CD4-positive, alpha-beta T cell (primary cell): ENCODE measurements around the gene PLA2G4B. TPM values are rescaled to one million over a fixed set of nuclear protein-coding genes. Genes with fewer than 3 reads are reported as not detected.

Source experiments
- ATAC-seq: fragments of 200-7000 bp; cut with Tn5 transposase; one replicate; pipeline ENCODE4 v1.10.0; 2022; ENCODE audit warnings: mild to moderate bottlenecking; ENCODE audit not compliant: poor library complexity
- CTCF ChIA-PET: fragments of 350-600 bp; sonication (Branson Sonifier 250); formaldehyde crosslinking; loops from one replicate; lab custom pipeline; 2021; ENCODE audit warnings: antibody characterized with exemption, inconsistent platforms; lab: Charles Lee
- POLR2A ChIA-PET: fragments of 350-600 bp; sonication (Branson Sonifier 250); formaldehyde crosslinking; loops from one replicate; lab custom pipeline; 2021; ENCODE audit warnings: antibody characterized with exemption, inconsistent platforms; lab: Charles Lee
- DNase-seq, 14 experiments: peaks; one replicate each; pipeline ENCODE4 v3.0.0-alpha.2; 2013 to 2020; ENCODE audit warnings: mixed read lengths in 2 of 14
- H3K27ac ChIP-seq, 2 donors: one replicate each; pipeline versions ENCODE4 v1.5.1 to v1.7.0; 2013; ENCODE audit warnings: low read length in 2 of 2, low read depth in 1 of 2, mild to moderate bottlenecking in 1 of 2
- H3K27me3 ChIP-seq, 2 experiments: 1 replicate in 1 of 2; 2 replicates in 1 of 2; pipeline versions ENCODE4 v1.6.1 to v1.7.0; 2013; ENCODE audit warnings: low read length in 2 of 2, control low read depth in 1 of 2, mild to moderate bottlenecking in 1 of 2, moderate library complexity in 1 of 2; ENCODE audit not compliant: insufficient read depth in 2 of 2, control insufficient read depth in 1 of 2
- H3K36me3 ChIP-seq: one replicate; pipeline ENCODE4 v1.6.1; 2013; ENCODE audit warnings: low read length, control low read depth; ENCODE audit not compliant: insufficient read depth
- H3K4me1 ChIP-seq: one replicate; pipeline ENCODE4 v1.6.1; 2013; ENCODE audit warnings: low read length, control low read depth; ENCODE audit not compliant: insufficient read depth
- H3K4me3 ChIP-seq: one replicate; pipeline ENCODE4 v1.5.1; 2013; ENCODE audit warnings: mild to moderate bottlenecking, low read length, moderate library complexity
- H3K9me3 ChIP-seq, 2 experiments: 1 replicate in 1 of 2; 2 replicates in 1 of 2; pipeline versions ENCODE4 v1.6.1 to v1.7.0; 2013; ENCODE audit warnings: low read length in 2 of 2, mild to moderate bottlenecking in 2 of 2, control low read depth in 1 of 2, moderate library complexity in 1 of 2; ENCODE audit not compliant: control insufficient read depth in 1 of 2, insufficient read depth in 1 of 2
- H3K27ac Mint-ChIP-seq: one replicate; pipeline ENCODE4 v1.8.0; 2020; ENCODE audit warnings: mixed read lengths
- H3K27me3 Mint-ChIP-seq: one replicate; pipeline ENCODE4 v1.8.0; 2021; ENCODE audit warnings: mixed read lengths
- H3K36me3 Mint-ChIP-seq: one replicate; pipeline ENCODE4 v1.8.0; 2021; ENCODE audit warnings: low read depth, mixed read lengths
- H3K4me1 Mint-ChIP-seq: one replicate; pipeline ENCODE4 v1.8.0; 2021; ENCODE audit warnings: low read depth, mixed read lengths
- H3K4me3 Mint-ChIP-seq: one replicate; pipeline ENCODE4 v1.8.0; 2020; ENCODE audit warnings: mild to moderate bottlenecking, mixed read lengths
- H3K9me3 Mint-ChIP-seq: one replicate; pipeline ENCODE4 v1.8.0; 2020; ENCODE audit warnings: mixed read lengths
- CTCF ChIP-seq: fragments of 200-600 bp; IDR thresholded peaks from one replicate; pipeline ENCODE4 v1.8.0; 2022; ENCODE audit warnings: antibody characterized with exemption, mild to moderate bottlenecking
- intact Hi-C, 2 experiments: fragments of 100-400 bp; cut with DNase I in 1 of 2; cut with micrococcal nuclease in 1 of 2; formaldehyde crosslinking; loops; one replicate each; pipeline versions ENCODE4 v1.15.1 to v1.9.0; 2023 to 2025; cut with DNase I, micrococcal nuclease
- total RNA-seq, 174 experiments: library from RNA in 2 of 174; stranded (reverse) in 2 of 174; gene quantifications; one replicate each; pipeline ENCODE4 v1.2.3 and lab custom pipeline; 2021 to 2026

Gene PLA2G4B
- total RNA-seq, 2 experiments from 2014 or later = 33.7 to 34.6 TPM

- peak overlapping the region; percentile 75 for H3K27ac Mint-ChIP-seq
- POLR2A ChIA-PET = interaction anchor here (0.7 kb wide), 1 partner anchor 18 kb away, joined by 3 read pairs; no protein-coding TSS in a partner anchor
- TF ChIP-seq CTCF = no peak
- H3K27me3 Mint-ChIP-seq = peaks cover 4% of the 10 kb centered on the region
- no peak for ATAC-seq
- peaks cover 36% of the 10 kb centered on the region for H3K4me1 Mint-ChIP-seq
- no peaks in the 10 kb centered on the region for H3K36me3 Mint-ChIP-seq
- peaks cover 0 to 6% of the 10 kb centered on the region in 2 experiments for H3K9me3 ChIP-seq
- H3K27ac ChIP-seq = no peak overlapping the region
- H3K4me3 ChIP-seq = no peak overlapping the region
- CTCF ChIA-PET = no interaction called here
- H3K36me3 ChIP-seq = no peaks in the 10 kb centered on the region
- H3K4me3 Mint-ChIP-seq = no peak overlapping the region
- H3K27me3 ChIP-seq = no peaks in the 10 kb centered on the region
- H3K9me3 Mint-ChIP-seq = no peaks in the 10 kb centered on the region
- intact Hi-C loops = no loop called here
- DNase-seq = peak in 2 of 14 experiments; percentile 21 to 52
- peaks cover 46% of the 10 kb centered on the region for H3K4me1 ChIP-seq
Measured at GRCh38 chr15:41888662-41889253, 50.1 kb downstream of the PLA2G4B start.

GRCh38 chr15:41890050-41890690 is 51.5 kb downstream of the PLA2G4B start:
- intact Hi-C loops = no loop called here
- POLR2A ChIA-PET = no interaction called here
- H3K9me3 ChIP-seq = peaks cover 0 to 6% of the 10 kb centered on the region in 2 experiments
- H3K27me3 ChIP-seq = no peaks in the 10 kb centered on the region
- no peak for TF ChIP-seq CTCF
- Mint-ChIP-seq H3K36me3 (peaks cover 5% of the 10 kb centered on the region), H3K4me3 (no peak overlapping the region), H3K9me3 (no peaks in the 10 kb centered on the region), H3K27me3 (no peaks in the 10 kb centered on the region), H3K27ac (peak overlapping the region; percentile 75), H3K4me1 (peaks cover 49% of the 10 kb centered on the region)
- DNase-seq = no peak
- ATAC-seq = no peak
- CTCF ChIA-PET = no interaction called here
- H3K4me3 ChIP-seq = no peak overlapping the region
- no peaks in the 10 kb centered on the region for H3K36me3 ChIP-seq
- H3K4me1 ChIP-seq = peaks cover 60% of the 10 kb centered on the region
- H3K27ac ChIP-seq = no peak overlapping the region

GRCh38 chr15:41891226-41891625 is 52.6 kb downstream of the PLA2G4B start:
- no peaks in the 10 kb centered on the region for H3K27me3 ChIP-seq
- H3K36me3 Mint-ChIP-seq = peaks cover 7% of the 10 kb centered on the region
- peak overlapping the region; percentile 100 for H3K27ac Mint-ChIP-seq
- H3K27ac ChIP-seq = no peak overlapping the region
- H3K4me1 Mint-ChIP-seq = peaks cover 55% of the 10 kb centered on the region
- peaks cover 0 to 6% of the 10 kb centered on the region in 2 experiments for H3K9me3 ChIP-seq
- ChIA-PET POLR2A (interaction anchor here (2.6 to 4.1 kb wide), 2 partner anchors 21 to 46 kb away, joined by 13 to 17 read pairs; no protein-coding TSS in a partner anchor), CTCF (interaction anchor here (2.5 kb wide), 1 partner anchor 13 kb away, joined by 15 read pairs; no protein-coding TSS in a partner anchor)
- no peak for ATAC-seq
- H3K9me3 Mint-ChIP-seq = no peaks in the 10 kb centered on the region
- H3K4me3 Mint-ChIP-seq = no peak overlapping the region
- intact Hi-C loops = no loop called here
- H3K27me3 Mint-ChIP-seq = no peaks in the 10 kb centered on the region
- no peak overlapping the region for H3K4me3 ChIP-seq
- H3K4me1 ChIP-seq = peaks cover 69% of the 10 kb centered on the region
- no peaks in the 10 kb centered on the region for H3K36me3 ChIP-seq
- TF ChIP-seq CTCF = no peak
- no peak for DNase-seq
